Gastrocnemius medialis (tissue), 4 donors: ENCODE data around the gene PGA4.
"Not testable (repeated sequence)": the region's sequence is repeated elsewhere in the genome, so short reads cannot be mapped to it uniquely, and the experiment has no call there.

Source experiments
- POLR2A ChIP-seq, 2 donors: fragments of 450-650 bp; IDR thresholded peaks; one replicate each; pipeline ENCODE4 v1.6.1; 2017; ENCODE audit warnings: antibody characterized with exemption in 2 of 2, mild to moderate bottlenecking in 2 of 2, moderate library complexity in 2 of 2
- TF ChIP-seq, protein P1 (sequence below), 5 experiments: fragments of 450-650 bp in 3 of 5; fragments of 200-600 bp in 2 of 5; sonication (generic) in 2 of 5; IDR thresholded peaks in 4 of 5; conservative IDR thresholded peaks in 1 of 5; 1 replicate in 4 of 5; 2 replicates in 1 of 5; pipeline ENCODE4 v1.5.1; 2016 to 2019; ENCODE audit warnings: antibody characterized with exemption in 5 of 5, mild to moderate bottlenecking in 3 of 5, moderate library complexity in 3 of 5

DNA sequence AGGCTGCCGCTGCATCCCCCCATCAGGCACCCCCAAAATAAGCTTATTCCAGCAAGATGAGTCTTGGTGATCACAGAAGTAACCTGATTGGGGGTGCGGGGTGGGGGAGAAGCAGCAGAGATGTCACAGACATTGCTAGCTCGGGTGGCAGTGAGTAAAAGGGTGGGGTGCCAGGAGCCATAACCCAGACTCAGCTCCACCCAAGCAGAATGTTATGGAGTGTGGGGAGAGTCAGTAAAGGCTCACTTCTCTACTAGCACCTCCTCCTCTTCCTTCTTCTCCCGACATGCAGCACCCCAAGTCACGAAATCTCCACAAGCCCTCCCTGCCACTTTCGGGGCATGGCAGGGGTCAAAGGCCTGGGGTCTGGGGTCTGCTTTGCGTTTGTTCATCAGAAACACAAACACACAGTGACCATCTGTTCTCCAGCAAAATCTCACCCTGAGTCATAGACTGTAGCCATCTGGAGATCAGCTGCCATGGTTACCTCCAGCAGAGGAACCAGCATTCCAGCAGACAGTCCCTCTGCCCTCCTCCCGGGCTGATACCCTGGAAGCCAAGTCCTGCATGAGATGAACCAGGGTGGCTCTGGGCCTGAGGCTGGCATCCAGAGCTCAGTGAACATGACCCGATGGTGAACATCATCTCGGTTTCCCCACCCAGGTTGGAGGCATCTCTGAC, 4.5 kb downstream of the PGA4 start:
- TF ChIP-seq, protein P1, sequence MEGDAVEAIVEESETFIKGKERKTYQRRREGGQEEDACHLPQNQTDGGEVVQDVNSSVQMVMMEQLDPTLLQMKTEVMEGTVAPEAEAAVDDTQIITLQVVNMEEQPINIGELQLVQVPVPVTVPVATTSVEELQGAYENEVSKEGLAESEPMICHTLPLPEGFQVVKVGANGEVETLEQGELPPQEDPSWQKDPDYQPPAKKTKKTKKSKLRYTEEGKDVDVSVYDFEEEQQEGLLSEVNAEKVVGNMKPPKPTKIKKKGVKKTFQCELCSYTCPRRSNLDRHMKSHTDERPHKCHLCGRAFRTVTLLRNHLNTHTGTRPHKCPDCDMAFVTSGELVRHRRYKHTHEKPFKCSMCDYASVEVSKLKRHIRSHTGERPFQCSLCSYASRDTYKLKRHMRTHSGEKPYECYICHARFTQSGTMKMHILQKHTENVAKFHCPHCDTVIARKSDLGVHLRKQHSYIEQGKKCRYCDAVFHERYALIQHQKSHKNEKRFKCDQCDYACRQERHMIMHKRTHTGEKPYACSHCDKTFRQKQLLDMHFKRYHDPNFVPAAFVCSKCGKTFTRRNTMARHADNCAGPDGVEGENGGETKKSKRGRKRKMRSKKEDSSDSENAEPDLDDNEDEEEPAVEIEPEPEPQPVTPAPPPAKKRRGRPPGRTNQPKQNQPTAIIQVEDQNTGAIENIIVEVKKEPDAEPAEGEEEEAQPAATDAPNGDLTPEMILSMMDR (IDR thresholded peaks at IDR 0.05 in 4 of 5, conservative IDR thresholded peaks at IDR 0.05 in 1 of 5) = not testable (repeated sequence)
- not testable (repeated sequence) for TF ChIP-seq POLR2A (IDR thresholded peaks at IDR 0.05)
